DMS 273 (cell line): ENCODE measurements around the gene SIPA1L3.

Experiments
- DNase-seq: peaks from one replicate; lab custom pipeline; 2025; ENCODE audit not compliant: unreplicated experiment; lab: John Stamatoyannopoulos, UW

SIPA1L3 gene

GRCh38 chr19:38206006-38206745 lies 299.2 kb downstream of the SIPA1L3 start:
- no peak for DNase-seq

GRCh38 chr19:38206928-38207327 lies 299.9 kb downstream of the SIPA1L3 start:
- no peak for DNase-seq

GRCh38 chr19:38207543-38207942 lies 300.5 kb downstream of the SIPA1L3 start:
- DNase-seq = no peak

- no peak for DNase-seq
These were observed 301.6 kb downstream of the SIPA1L3 start for GRCh38 chr19:38208571-38208970.

- no peak for DNase-seq
These were observed 302.1 kb downstream of the SIPA1L3 start for GRCh38 chr19:38209152-38209551.

- DNase-seq = peak; percentile 87
These were observed 302.9 kb downstream of the SIPA1L3 start for GRCh38 chr19:38209671-38210457.

GRCh38 chr19:38210458-38210987 lies 303.5 kb downstream of the SIPA1L3 start:
- peak; percentile 81 for DNase-seq

GRCh38 chr19:38211151-38211591 lies 304.2 kb downstream of the SIPA1L3 start:
- DNase-seq = peak; percentile 39

- DNase-seq = no peak
These were observed 304.8 kb downstream of the SIPA1L3 start for GRCh38 chr19:38211766-38212165.

GRCh38 chr19:38213469-38213868 lies 306.5 kb downstream of the SIPA1L3 start:
- DNase-seq = no peak

- DNase-seq = peak; percentile 68
These were observed 307.1 kb downstream of the SIPA1L3 start for GRCh38 chr19:38213911-38214625.

GRCh38 chr19:38216785-38217641 lies 310.0 kb downstream of the SIPA1L3 start:
- no peak for DNase-seq

- DNase-seq = no peak
These were observed 311.2 kb downstream of the SIPA1L3 start for GRCh38 chr19:38218204-38218603.

GRCh38 chr19:38219221-38219620 lies 312.2 kb downstream of the SIPA1L3 start:
- DNase-seq = no peak

GRCh38 chr19:38221421-38221820 lies 314.4 kb downstream of the SIPA1L3 start:
- no peak for DNase-seq

- DNase-seq = no peak
These were observed 315.2 kb downstream of the SIPA1L3 start for GRCh38 chr19:38221919-38222830.

- DNase-seq = no peak
These were observed 316.1 kb downstream of the SIPA1L3 start for GRCh38 chr19:38223119-38223523.

- DNase-seq = peak; percentile 52
These were observed 316.6 kb downstream of the SIPA1L3 start for GRCh38 chr19:38223617-38224013.
